ENCODE results near the gene CDK10. TPM values are rescaled to one million over a fixed set of nuclear protein-coding genes. Genes with fewer than 3 reads are reported as not detected.

CDK10 gene
- total RNA-seq, 1 experiment from 2014 or later, result 106 TPM

DNA sequence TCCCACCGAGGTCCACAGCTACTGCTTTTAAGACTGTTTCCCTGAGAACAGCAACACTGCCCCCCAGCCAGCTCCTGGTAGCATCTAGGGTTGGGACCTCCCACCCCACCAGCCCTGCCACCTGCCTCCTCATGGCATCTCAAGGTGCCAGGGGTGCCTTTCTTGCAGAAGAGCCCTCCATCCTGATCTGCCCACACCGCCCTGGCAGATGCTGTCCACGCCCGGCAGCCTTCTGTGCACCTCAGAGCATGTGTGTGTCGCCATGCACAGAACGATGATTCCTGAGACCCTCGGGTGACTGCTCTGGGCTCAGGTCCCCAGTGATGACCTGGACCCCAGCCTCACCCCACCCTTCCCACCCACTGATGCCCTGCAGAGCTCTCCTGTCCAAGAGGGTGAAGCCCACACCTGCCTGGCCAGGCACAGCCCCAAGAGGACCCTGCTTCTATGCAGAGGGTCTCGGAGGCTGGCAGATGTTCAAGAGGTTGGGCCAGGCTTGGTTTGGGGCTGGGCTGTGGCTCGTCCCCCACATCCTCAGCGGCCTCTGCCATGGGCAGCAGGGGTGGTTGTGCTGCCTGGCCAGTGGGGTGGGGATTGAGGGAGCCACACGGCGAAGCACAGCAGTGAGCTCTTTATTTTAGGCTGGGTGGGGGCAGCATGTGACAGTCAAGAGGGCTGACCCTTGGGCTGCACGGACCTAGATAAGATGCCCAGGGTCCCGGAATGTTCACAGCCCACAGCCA is 20.2 kb downstream of the CDK10 start:
- no peak overlapping the region for H3K4me3 Mint-ChIP-seq (ENCODE audit: low read depth, unreplicated experiment)
- no peaks in the 10 kb centered on the region for H3K9me3 Mint-ChIP-seq (ENCODE audit: low read depth, unreplicated experiment)
- no peaks in the 10 kb centered on the region for H3K27me3 Mint-ChIP-seq (ENCODE audit: unreplicated experiment)
- H3K36me3 Mint-ChIP-seq (ENCODE audit: insufficient read depth, unreplicated experiment), result peaks cover 59% of the 10 kb centered on the region
- DNase-seq, result no peak
- H3K4me1 Mint-ChIP-seq (ENCODE audit: low read depth, unreplicated experiment), result no peaks in the 10 kb centered on the region
- no peak overlapping the region for H3K27ac Mint-ChIP-seq (ENCODE audit: unreplicated experiment)
- intact Hi-C loops (cut with micrococcal nuclease; ENCODE audit: unreplicated experiment), result no loop called here
- no TSS peak for BruUV-seq (replicated peaks)
- CTCF ChIA-PET, result interaction anchor here (0.6 to 1.4 kb wide), 14 partner anchors 8 to 154 kb away, joined by 3 to 9 read pairs (median 4); partner anchors contain the start of genes CDK10 and FANCA
- TF ChIP-seq, protein P1, sequence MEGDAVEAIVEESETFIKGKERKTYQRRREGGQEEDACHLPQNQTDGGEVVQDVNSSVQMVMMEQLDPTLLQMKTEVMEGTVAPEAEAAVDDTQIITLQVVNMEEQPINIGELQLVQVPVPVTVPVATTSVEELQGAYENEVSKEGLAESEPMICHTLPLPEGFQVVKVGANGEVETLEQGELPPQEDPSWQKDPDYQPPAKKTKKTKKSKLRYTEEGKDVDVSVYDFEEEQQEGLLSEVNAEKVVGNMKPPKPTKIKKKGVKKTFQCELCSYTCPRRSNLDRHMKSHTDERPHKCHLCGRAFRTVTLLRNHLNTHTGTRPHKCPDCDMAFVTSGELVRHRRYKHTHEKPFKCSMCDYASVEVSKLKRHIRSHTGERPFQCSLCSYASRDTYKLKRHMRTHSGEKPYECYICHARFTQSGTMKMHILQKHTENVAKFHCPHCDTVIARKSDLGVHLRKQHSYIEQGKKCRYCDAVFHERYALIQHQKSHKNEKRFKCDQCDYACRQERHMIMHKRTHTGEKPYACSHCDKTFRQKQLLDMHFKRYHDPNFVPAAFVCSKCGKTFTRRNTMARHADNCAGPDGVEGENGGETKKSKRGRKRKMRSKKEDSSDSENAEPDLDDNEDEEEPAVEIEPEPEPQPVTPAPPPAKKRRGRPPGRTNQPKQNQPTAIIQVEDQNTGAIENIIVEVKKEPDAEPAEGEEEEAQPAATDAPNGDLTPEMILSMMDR (IDR thresholded peaks at IDR 0.05; ENCODE audit: unreplicated experiment), result no peak

DNA sequence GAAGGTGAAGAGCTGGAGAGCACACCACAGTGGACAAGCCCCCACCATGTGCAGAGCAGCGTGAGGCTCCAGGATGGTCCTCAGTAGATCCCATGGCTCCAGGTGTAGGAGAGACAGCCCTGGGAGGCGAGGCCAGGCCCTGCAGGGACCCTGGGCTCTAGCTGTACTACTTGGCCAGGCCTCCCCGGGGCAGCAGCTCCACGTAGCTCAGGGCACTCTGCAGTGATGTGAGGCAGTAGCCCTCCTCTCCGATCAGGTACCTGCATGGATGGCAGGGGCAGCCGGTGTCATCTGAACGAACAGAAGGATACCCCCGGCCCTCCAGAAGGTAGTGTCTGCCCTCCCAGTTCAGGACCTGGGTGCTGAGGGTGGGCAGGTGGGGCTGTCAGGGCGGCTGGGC is 21.2 kb downstream of the CDK10 start:
- no peaks in the 10 kb centered on the region for H3K9me3 Mint-ChIP-seq (ENCODE audit: low read depth, unreplicated experiment)
- intact Hi-C loops (cut with micrococcal nuclease; ENCODE audit: unreplicated experiment), result no loop called here
- no peaks in the 10 kb centered on the region for H3K4me1 Mint-ChIP-seq (ENCODE audit: low read depth, unreplicated experiment)
- TF ChIP-seq, protein P1 (IDR thresholded peaks at IDR 0.05; ENCODE audit: unreplicated experiment), result no peak
- BruUV-seq (replicated peaks), result no TSS peak
- peaks cover 59% of the 10 kb centered on the region for H3K36me3 Mint-ChIP-seq (ENCODE audit: insufficient read depth, unreplicated experiment)
- H3K27me3 Mint-ChIP-seq (ENCODE audit: unreplicated experiment), result no peaks in the 10 kb centered on the region
- no peak for DNase-seq
- H3K4me3 Mint-ChIP-seq (ENCODE audit: low read depth, unreplicated experiment), result no peak overlapping the region
- no peak overlapping the region for H3K27ac Mint-ChIP-seq (ENCODE audit: unreplicated experiment)
- CTCF ChIA-PET, result interaction anchor here (1.2 kb wide), 1 partner anchor 21 kb away, joined by 7 read pairs; the partner anchor contains the start of gene CDK10

DNA sequence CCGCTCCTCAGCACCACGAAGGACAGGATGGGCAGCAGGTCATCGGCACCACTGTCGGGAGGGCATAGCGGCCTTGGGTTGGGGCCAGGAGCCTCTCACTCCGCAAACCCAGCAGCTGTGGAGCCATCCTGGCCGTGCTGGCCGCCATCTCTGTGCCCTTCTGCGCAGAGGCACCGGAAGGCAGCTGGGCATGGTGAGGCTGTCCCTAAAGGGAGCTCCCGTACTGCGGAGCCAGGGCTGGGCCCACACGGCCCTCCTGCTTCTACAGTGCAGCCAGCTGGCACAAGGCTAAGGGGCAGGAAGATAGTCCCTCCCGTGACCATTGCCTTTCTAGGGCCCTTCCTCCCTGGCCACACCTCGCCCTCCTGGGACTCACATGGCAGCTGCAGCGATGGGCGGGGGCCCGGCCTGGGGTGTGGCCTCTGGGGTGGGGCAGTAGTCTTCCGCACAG is 22.0 kb downstream of the CDK10 start:
- TF ChIP-seq, protein P1 (IDR thresholded peaks at IDR 0.05; ENCODE audit: unreplicated experiment), result no peak
- Mint-ChIP-seq H3K4me3 (ENCODE audit: low read depth, unreplicated experiment) (no peak overlapping the region), H3K4me1 (ENCODE audit: low read depth, unreplicated experiment) (no peaks in the 10 kb centered on the region), H3K27ac (ENCODE audit: unreplicated experiment) (no peak overlapping the region), H3K27me3 (ENCODE audit: unreplicated experiment) (no peaks in the 10 kb centered on the region), H3K36me3 (ENCODE audit: insufficient read depth, unreplicated experiment) (peaks cover 61% of the 10 kb centered on the region), H3K9me3 (ENCODE audit: low read depth, unreplicated experiment) (no peaks in the 10 kb centered on the region)
- CTCF ChIA-PET, result interaction anchor here (0.6 to 0.7 kb wide), 2 partner anchors 133 to 732 kb away, joined by 3 to 6 read pairs; partner anchors contain the start of gene CPNE7
- BruUV-seq (replicated peaks), result no TSS peak
- intact Hi-C loops (cut with micrococcal nuclease; ENCODE audit: unreplicated experiment), result no loop called here
- DNase-seq, result no peak

DNA sequence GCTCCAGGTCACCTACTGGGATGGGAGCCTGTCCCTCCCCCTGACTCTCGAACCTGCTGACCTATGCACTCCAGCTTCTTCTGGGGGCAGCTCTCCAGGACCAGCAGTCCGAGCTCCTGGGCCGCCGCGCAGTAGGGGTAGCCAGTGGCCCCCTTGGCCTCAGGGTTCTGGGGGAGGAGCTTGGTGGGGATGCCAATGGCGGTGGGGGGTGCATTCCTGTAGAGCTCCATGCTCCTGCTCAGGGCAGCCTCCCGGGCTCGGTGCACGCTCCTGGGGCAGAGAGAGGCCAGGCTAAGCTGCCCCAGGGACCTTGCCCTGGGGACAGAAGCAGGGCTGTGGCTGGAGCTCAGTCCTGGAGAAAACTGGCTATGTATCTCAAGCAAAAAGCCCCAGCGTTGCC is 22.7 kb downstream of the CDK10 start:
- Mint-ChIP-seq H3K9me3 (ENCODE audit: low read depth, unreplicated experiment) (no peaks in the 10 kb centered on the region), H3K27ac (ENCODE audit: unreplicated experiment) (no peak overlapping the region), H3K4me3 (ENCODE audit: low read depth, unreplicated experiment) (no peak overlapping the region), H3K4me1 (ENCODE audit: low read depth, unreplicated experiment) (no peaks in the 10 kb centered on the region), H3K27me3 (ENCODE audit: unreplicated experiment) (no peaks in the 10 kb centered on the region), H3K36me3 (ENCODE audit: insufficient read depth, unreplicated experiment) (peaks cover 62% of the 10 kb centered on the region)
- BruUV-seq (replicated peaks), result no TSS peak
- DNase-seq, result no peak
- CTCF ChIA-PET, result interaction anchor here (1.4 kb wide), 1 partner anchor 8 kb away, joined by 5 read pairs; the partner anchor contains the start of gene SPATA2L
- intact Hi-C loops (cut with micrococcal nuclease; ENCODE audit: unreplicated experiment), result no loop called here
- TF ChIP-seq, protein P1 (IDR thresholded peaks at IDR 0.05; ENCODE audit: unreplicated experiment), result no peak

Data from Calu3 (cell line).